ENCODE results near the gene RHBDD3.

RHBDD3 gene

DNA sequence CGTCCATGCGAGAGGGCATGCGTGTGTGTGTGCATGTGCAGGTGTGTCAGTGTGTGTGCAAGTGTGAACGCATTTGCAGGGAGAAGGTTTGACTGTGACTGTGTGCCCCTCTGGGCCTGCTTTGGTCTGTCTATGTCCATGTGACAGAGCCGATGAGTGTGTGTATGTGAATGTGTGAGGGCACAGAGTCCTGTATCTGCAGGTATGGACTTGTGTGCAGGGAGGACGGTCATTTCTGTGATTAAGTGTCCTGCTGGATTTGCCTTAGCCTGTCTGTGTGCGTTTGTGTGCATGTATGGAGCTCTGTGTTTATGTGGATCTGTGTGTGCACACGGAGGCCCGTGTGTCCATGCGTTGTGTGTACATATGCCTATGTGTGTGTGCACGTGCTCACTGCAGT, 56.7 kb downstream of the RHBDD3 start:
- H3K4me3 ChIP-seq (ENCODE audit: low read depth, low read length), result no peak overlapping the region
- TF ChIP-seq, protein P1, sequence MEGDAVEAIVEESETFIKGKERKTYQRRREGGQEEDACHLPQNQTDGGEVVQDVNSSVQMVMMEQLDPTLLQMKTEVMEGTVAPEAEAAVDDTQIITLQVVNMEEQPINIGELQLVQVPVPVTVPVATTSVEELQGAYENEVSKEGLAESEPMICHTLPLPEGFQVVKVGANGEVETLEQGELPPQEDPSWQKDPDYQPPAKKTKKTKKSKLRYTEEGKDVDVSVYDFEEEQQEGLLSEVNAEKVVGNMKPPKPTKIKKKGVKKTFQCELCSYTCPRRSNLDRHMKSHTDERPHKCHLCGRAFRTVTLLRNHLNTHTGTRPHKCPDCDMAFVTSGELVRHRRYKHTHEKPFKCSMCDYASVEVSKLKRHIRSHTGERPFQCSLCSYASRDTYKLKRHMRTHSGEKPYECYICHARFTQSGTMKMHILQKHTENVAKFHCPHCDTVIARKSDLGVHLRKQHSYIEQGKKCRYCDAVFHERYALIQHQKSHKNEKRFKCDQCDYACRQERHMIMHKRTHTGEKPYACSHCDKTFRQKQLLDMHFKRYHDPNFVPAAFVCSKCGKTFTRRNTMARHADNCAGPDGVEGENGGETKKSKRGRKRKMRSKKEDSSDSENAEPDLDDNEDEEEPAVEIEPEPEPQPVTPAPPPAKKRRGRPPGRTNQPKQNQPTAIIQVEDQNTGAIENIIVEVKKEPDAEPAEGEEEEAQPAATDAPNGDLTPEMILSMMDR (IDR thresholded peaks at IDR 0.05; ENCODE audit: low read depth, low read length), result no peak
- in situ Hi-C loops (cut with HindIII; ENCODE audit: low sequenced_read_pairs), result no loop called here
- DNase-seq (ENCODE audit: low read depth, low spot score), result no peak
